HG03159 (cell line): ENCODE results near the gene GJB1.
"Not testable (repeated sequence)": the region's sequence is repeated elsewhere in the genome, so short reads cannot be mapped to it uniquely, and the experiment has no call there.

Experiments
- ATAC-seq: cut with Tn5 transposase; IDR thresholded peaks from one replicate; pipeline ENCODE4 v1.9.1; 2021; ENCODE audit warnings: mild to moderate bottlenecking, moderate library complexity; ENCODE audit not compliant: unreplicated experiment

The GJB1 gene

GRCh38 chrX:71253253-71254091, 30.4 kb downstream of the GJB1 start:
- no peak for ATAC-seq

GRCh38 chrX:71254092-71254963, 31.3 kb downstream of the GJB1 start, which contains the start of gene ZMYM3:
TSS of gene ZMYM3 (minus strand) at chrX:71254140. CDS start at chrX:71253255, 885 bp downstream.
- ATAC-seq, result peak; percentile 78

GRCh38 chrX:71256051-71256450, 33.0 kb downstream of the GJB1 start:
- no peak for ATAC-seq

- no peak for ATAC-seq
Measured at GRCh38 chrX:71256856-71257255, 33.8 kb downstream of the GJB1 start.

- ATAC-seq, result not testable (repeated sequence)
Measured at GRCh38 chrX:71268624-71269023, 45.6 kb downstream of the GJB1 start.

GRCh38 chrX:71269801-71270395, 46.9 kb downstream of the GJB1 start:
- no peak for ATAC-seq

- not testable (repeated sequence) for ATAC-seq
Measured at GRCh38 chrX:71272313-71272712, 49.3 kb downstream of the GJB1 start.
